GM12878 (cell line): ENCODE measurements around the gene DOLPP1. TPM values are rescaled to one million over a fixed set of nuclear protein-coding genes. Genes with fewer than 3 reads are reported as not detected.
A peak's percentile ranks its signal among the peaks of the same experiment; 100 is the strongest.

Experiments used
- CREB1 ChIP-seq: IDR thresholded peaks from 2 replicates; pipeline ENCODE4 v1.6.1; 2012; ENCODE audit warnings: low read depth, mild to moderate bottlenecking, inconsistent platforms
- FOXM1 ChIP-seq: IDR thresholded peaks from 2 replicates; pipeline ENCODE4 v1.6.1; 2012; ENCODE audit warnings: low read depth, mild to moderate bottlenecking, inconsistent platforms, low read length, moderate library complexity
- HDAC6 ChIP-seq: fragments of 200-600 bp; sonication (generic); IDR thresholded peaks from one replicate; pipeline ENCODE4 v1.8.0; 2017; ENCODE audit warnings: antibody characterized with exemption; ENCODE audit not compliant: unreplicated experiment
- HSF1 ChIP-seq: fragments of 150-350 bp; IDR thresholded peaks from 2 replicates; pipeline ENCODE4 v1.6.1; 2014; ENCODE audit warnings: mild to moderate bottlenecking, low read depth, low read length
- IRF4 ChIP-seq: IDR thresholded peaks from 2 replicates; pipeline ENCODE4 v1.6.1; 2011; ENCODE audit warnings: low read depth, low read length
- MTA2 ChIP-seq: fragments of 450-650 bp; IDR thresholded peaks from 2 replicates; pipeline ENCODE4 v1.6.1; 2016; ENCODE audit warnings: low read depth, mild to moderate bottlenecking, moderate library complexity
- NFIC ChIP-seq: IDR thresholded peaks from 2 replicates; pipeline ENCODE4 v1.6.1; 2012; ENCODE audit warnings: low read depth, mild to moderate bottlenecking, inconsistent platforms, low read length, moderate library complexity
- NR2C2 ChIP-seq: IDR thresholded peaks from 2 replicates; pipeline ENCODE4 v1.6.1; 2011; ENCODE audit warnings: borderline replicate concordance, low read depth; ENCODE audit not compliant: control insufficient read depth, insufficient read length
- PAX5 ChIP-seq: IDR thresholded peaks from 2 replicates; pipeline ENCODE4 v1.6.1; 2011; ENCODE audit warnings: low read depth, low read length, borderline replicate concordance
- POLR2A ChIP-seq: IDR thresholded peaks from 2 replicates; pipeline ENCODE4 v1.6.1; 2011; ENCODE audit warnings: low read depth, mild to moderate bottlenecking, low read length
- POU2F2 ChIP-seq: IDR thresholded peaks from 3 replicates; pipeline ENCODE4 v1.6.1; 2011; ENCODE audit warnings: low read depth, mild to moderate bottlenecking, low read length, borderline replicate concordance
- RCOR1 ChIP-seq: conservative IDR thresholded peaks from 2 replicates; pipeline ENCODE4 v1.6.1; 2012; ENCODE audit warnings: low read depth, low read length, improper control_type of control experiment
- SKIL ChIP-seq: fragments of 450-650 bp; IDR thresholded peaks from 2 replicates; pipeline ENCODE4 v1.6.1; 2017; ENCODE audit warnings: mild to moderate bottlenecking, low read depth, inconsistent platforms; ENCODE audit not compliant: poor library complexity, severe bottlenecking
- SMAD1 ChIP-seq: fragments of 450-650 bp; IDR thresholded peaks from 2 replicates; pipeline ENCODE4 v1.6.1; 2018; ENCODE audit warnings: mild to moderate bottlenecking, low read depth; ENCODE audit not compliant: partially characterized antibody
- SRF ChIP-seq, 2 experiments: IDR thresholded peaks; 2 replicates each; pipeline ENCODE4 v1.6.1; 2011; ENCODE audit warnings: low read depth in 2 of 2, low read length in 2 of 2, mild to moderate bottlenecking in 1 of 2, moderate library complexity in 1 of 2
- ZBED1 ChIP-seq: IDR thresholded peaks from 2 replicates; pipeline ENCODE4 v1.6.1; 2016; ENCODE audit warnings: borderline replicate concordance
- ZBTB40 ChIP-seq: fragments of 450-650 bp; IDR thresholded peaks from 2 replicates; pipeline ENCODE4 v1.6.1; 2016; ENCODE audit warnings: mild to moderate bottlenecking, moderate library complexity, borderline replicate concordance
- ZNF274 ChIP-seq: IDR thresholded peaks from one replicate; pipeline ENCODE4 v1.8.0; 2011; ENCODE audit not compliant: insufficient read length, insufficient read depth
- ZNF687 ChIP-seq: fragments of 450-650 bp; IDR thresholded peaks from 2 replicates; pipeline ENCODE4 v1.6.1; 2017; ENCODE audit warnings: mild to moderate bottlenecking, moderate library complexity
- polyA plus RNA-seq, 11 experiments: library from polyadenylated mRNA; depleted of rRNA in 4 of 11; unstranded in 6 of 11; stranded (reverse) in 5 of 11; fragments of >200 nt; fragmentation: Nextera tagmentation in 4 of 11; fragmentation: Illumina TruSeq in 1 of 11; extraction: Ambion mirVana in 4 of 11; extraction: Trizol in 1 of 11; gene quantifications; 1 replicate in 1 of 11; 2 replicates in 10 of 11; pipeline versions ENCODE4 v1.2.1 to v1.2.3, GENCODE V29; 2011 to 2016; ENCODE audit warnings: inconsistent platforms in 2 of 11, missing spikeins in 2 of 11, low read depth in 1 of 11
- total RNA-seq, 4 experiments: library from RNA; depleted of rRNA in 3 of 4; stranded (reverse); fragments of >200 nt in 3 of 4; fragmentation: Illumina TruSeq in 1 of 4; extraction: Trizol in 1 of 4; gene quantifications; 2 replicates each; pipeline versions ENCODE4 v1.2.1 to v1.2.3, GENCODE V29; 2013 to 2021

The DOLPP1 gene
- total and polyA plus RNA-seq, 10 of the 15 experiments (the other 5 are each of a cell fraction or from before 2014, with no cell fraction given): 0.76 to 19.9 (median 13.4) TPM

- TF ChIP-seq ZBTB40 (no peak), SMAD1 (no peak), NR2C2 (no peak), CREB1 (0 out of 2 replicates have a peak, but pooled peaks have one; percentile 19), SRF (IDR thresholded peaks at IDR 0.05; ENCODE audit: low read depth in 2 of 2, low read length in 2 of 2) (no peak), ZNF274 (no peak), POU2F2 (no peak), IRF4 (0 out of 2 replicates have a peak, but pooled peaks have one; percentile 13), HDAC6 (no peak), ZNF687 (peak; percentile 90), POLR2A (no peak), PAX5 (no peak), MTA2 (no peak; the same call in 1 of the 2 replicates), NFIC (no peak), ZBED1 (no peak), SKIL (peak; percentile 40), FOXM1 (no peak), RCOR1 (no peak), HSF1 (no peak)
Observed at GRCh38 chr9:129139233-129139992, 58.5 kb downstream of the DOLPP1 start (continued).
